SK-N-MC (cell line): ENCODE measurements around the gene MXD4.

ENCODE experiments used
- DNase-seq: peaks from one replicate; pipeline ENCODE4 v3.0.0-alpha.2; 2011; ENCODE audit warnings: low read depth, low spot score
- H3K27ac ChIP-seq: fragments of 200-600 bp; sonication (generic); 2 replicates; pipeline ENCODE4 v1.5.1; 2016; ENCODE audit warnings: mixed run types
- H3K36me3 ChIP-seq: fragments of 200-600 bp; sonication (generic); 2 replicates; pipeline ENCODE4 v1.6.1; 2017; ENCODE audit warnings: antibody characterized with exemption, low read length, mixed read lengths; ENCODE audit not compliant: insufficient read depth
- H3K4me3 ChIP-seq: fragments of 200-600 bp; sonication (generic); 2 replicates; pipeline ENCODE4 v1.5.1; 2016
- H3K9ac ChIP-seq: fragments of 200-600 bp; sonication (generic); 2 replicates; pipeline ENCODE4 v1.8.0; 2017; ENCODE audit warnings: mixed run types, mixed read lengths; ENCODE audit not compliant: insufficient read length
- H3K9me3 ChIP-seq: fragments of 200-600 bp; sonication (generic); 2 replicates; pipeline ENCODE4 v1.6.1; 2017; ENCODE audit warnings: low read depth, mild to moderate bottlenecking, antibody characterized with exemption, low read length, moderate library complexity, mixed read lengths
- EZH2 ChIP-seq: fragments of 200-600 bp; sonication (generic); IDR thresholded peaks from one replicate; pipeline ENCODE4 v1.6.1; 2017; ENCODE audit warnings: antibody characterized with exemption
- FOXP2 ChIP-seq: optimal IDR thresholded peaks from 2 replicates; pipeline ENCODE3; 2011; ENCODE audit warnings: mild to moderate bottlenecking, moderate library complexity; ENCODE audit not compliant: insufficient read depth; ENCODE audit errors: extremely low read length, control extremely low read depth
- POLR2AphosphoS5 ChIP-seq: IDR thresholded peaks from 2 replicates; pipeline ENCODE4 v1.6.1; 2012; ENCODE audit warnings: mild to moderate bottlenecking, low read depth, low read length, borderline replicate concordance

MXD4 gene

DNA sequence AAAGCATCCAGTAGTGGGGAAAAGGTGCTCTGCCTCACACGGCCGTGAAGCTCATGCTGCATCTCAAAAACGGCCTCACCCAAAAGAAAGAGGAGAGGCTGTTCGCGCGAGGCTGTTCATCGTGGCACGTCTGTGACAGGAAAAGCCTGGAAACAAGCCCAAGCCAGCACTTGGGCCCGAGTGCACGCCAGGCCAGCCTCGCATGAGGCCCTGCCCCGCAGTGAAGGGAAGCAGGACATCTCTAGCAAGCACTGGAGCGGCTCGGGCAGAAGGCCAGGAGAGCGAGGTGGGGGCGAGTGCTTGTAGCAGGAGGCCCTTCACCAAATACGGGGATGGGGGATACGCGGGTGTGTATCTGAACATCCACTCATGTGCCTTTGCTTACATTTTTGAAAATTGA, 39.9 kb upstream of the MXD4 start:
- Histone ChIP-seq H3K9me3 (no peaks in the 10 kb centered on the region), H3K27ac (no peak overlapping the region), H3K9ac (no peak overlapping the region), H3K4me3 (no peak overlapping the region), H3K36me3 (no peaks in the 10 kb centered on the region)
- no peak for DNase-seq
- TF ChIP-seq POLR2AphosphoS5 (no peak), EZH2 (no peak), FOXP2 (no peak)

DNA sequence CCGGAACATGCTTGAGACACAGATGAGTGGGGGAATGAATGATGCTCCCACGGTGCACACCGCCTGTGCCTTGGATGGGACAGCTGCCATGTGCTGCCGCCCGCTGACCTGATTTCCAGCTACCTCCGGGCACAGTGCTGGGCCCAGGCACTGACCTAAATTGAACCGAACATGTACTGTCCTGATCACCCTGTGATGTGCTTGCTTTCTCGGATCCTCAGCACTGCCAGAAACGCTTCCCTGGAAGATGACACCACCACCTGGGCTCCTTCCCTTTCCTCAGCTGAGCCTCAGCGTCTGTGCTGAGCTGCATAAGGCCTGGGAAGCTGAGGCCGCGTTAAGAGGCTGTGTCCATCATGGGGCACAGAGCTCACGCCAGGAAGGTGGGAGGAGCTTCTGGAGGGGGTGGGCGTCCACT, 39.3 kb upstream of the MXD4 start:
- DNase-seq: no peak

DNA sequence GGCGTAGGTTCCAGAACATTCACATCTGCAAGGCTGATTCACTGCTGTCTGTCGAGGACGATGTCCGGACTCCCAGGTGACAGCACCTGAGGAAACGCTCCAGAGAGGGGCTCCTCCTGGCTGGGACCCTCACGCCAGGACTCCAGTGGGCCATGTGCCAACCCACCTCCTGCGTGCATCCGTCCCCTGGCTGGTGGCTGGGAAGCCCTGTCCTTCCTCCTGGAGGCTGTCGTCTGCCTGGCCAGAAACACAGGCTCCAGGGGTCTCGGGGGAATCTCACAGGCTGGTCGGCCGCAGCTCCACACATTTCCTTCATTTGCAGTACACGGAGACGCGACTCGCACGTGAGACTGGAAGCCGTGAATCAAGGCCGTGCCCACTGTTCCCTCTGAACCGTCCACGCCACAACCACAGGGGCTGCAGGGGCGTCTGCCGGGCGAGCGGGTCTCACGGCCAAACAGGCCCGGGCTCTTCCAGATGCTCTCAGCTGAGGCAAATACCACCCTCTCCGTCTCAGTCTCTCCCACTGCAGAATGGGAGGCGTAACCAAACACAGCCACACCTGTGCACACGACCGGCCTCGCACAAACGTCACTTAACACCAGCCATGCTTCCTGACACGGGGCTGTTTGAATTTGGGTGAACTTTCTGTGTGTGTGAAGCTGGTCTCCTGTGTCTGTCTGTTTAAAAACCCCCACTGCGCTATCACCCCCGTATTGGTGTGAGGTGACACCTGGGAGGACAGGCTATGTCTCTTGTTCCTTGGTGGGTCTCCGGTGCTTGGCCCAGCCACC, 38.7 kb upstream of the MXD4 start:
- H3K27ac ChIP-seq: no peak overlapping the region
- no peaks in the 10 kb centered on the region for H3K9me3 ChIP-seq
- no peaks in the 10 kb centered on the region for H3K36me3 ChIP-seq
- TF ChIP-seq POLR2AphosphoS5: no peak
- no peak overlapping the region for H3K4me3 ChIP-seq
- H3K9ac ChIP-seq: no peak overlapping the region
- no peak for DNase-seq

More for the DNA sequence above, 39.3 kb upstream of the MXD4 start:
- H3K27ac ChIP-seq: no peak overlapping the region
- no peaks in the 10 kb centered on the region for H3K9me3 ChIP-seq
- H3K36me3 ChIP-seq: no peaks in the 10 kb centered on the region
- no peak overlapping the region for H3K4me3 ChIP-seq
- H3K9ac ChIP-seq: no peak overlapping the region
- TF ChIP-seq FOXP2 (no peak), EZH2 (no peak), POLR2AphosphoS5 (no peak)

GRCh38 chr4:2299794-2300193, 37.9 kb upstream of the MXD4 start:
- TF ChIP-seq FOXP2: no peak
- TF ChIP-seq POLR2AphosphoS5: no peak
- no peak for TF ChIP-seq EZH2
- Histone ChIP-seq H3K36me3 (no peaks in the 10 kb centered on the region), H3K9me3 (no peaks in the 10 kb centered on the region), H3K27ac (no peak overlapping the region), H3K9ac (no peak overlapping the region), H3K4me3 (no peak overlapping the region)
- DNase-seq: no peak

DNA sequence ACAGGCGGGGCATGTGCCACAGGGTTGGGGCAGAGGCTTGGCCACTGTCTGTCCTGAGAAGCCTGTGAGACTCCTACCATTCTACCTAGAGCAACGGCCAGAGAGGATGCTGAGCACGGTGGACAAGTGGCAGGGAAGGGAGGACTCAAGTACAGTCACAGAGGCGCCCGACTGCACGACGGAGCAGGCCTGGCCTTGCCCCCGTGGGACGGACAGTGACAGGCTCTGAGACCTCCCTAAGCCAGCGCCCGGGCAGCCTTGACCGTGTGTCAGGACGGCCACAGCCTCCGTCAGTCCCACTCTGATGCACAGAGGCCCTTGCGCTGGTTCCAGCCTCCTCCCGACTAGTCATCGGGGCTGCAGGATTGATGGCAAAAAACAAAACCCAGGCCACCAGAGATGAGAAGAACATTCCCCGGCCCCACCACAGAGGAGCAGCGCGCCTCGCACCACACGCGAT, 36.7 kb upstream of the MXD4 start:
- no peak for TF ChIP-seq FOXP2
- no peak for TF ChIP-seq POLR2AphosphoS5
- TF ChIP-seq EZH2: no peak
- Histone ChIP-seq H3K27ac (no peak overlapping the region), H3K9me3 (no peaks in the 10 kb centered on the region), H3K4me3 (no peak overlapping the region), H3K36me3 (no peaks in the 10 kb centered on the region), H3K9ac (no peak overlapping the region)
- DNase-seq: no peak

DNA sequence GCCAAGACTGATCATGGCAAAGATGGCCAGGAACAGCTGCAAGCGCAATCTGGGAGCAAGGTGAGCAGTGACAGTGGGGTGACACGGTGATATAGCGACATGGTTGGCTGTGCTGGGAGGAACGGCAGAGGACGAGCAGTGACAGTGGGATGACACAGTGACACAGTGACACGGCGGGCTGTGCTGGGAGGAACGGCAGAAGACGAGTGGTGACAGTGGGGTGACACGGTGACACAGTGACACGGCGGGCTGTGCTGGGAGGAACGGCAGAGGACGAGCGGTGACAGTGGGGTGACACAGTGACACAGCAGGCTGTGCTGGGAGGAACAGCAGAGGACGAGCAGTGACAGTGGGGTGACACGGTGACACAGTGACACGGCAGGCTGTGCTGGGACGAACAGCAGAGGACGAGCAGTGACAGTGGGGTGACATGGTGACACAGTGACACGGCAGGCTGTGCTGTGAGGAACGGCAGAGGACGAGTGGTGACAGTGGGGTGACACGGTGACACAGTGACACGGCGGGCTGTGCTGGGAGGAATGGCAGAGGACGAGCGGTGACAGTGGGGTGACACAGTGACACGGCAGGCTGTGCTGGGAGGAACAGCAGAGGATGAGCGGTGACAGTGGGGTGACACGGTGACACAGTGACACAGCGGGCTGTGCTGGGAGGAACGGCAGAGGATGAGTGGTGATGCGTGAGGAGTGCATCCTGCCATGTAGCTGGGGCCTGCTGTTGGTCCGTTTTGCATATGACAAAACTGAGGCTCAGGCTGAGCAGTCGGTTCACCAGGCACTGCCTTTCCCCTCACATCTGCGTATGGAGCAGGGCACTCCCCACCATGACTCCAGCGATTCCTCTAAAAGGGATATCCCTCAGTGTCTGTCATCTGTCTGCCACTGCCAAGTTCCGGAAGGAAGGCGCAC, 36.0 kb upstream of the MXD4 start:
- Histone ChIP-seq H3K9me3 (no peaks in the 10 kb centered on the region), H3K4me3 (no peak overlapping the region), H3K36me3 (no peaks in the 10 kb centered on the region), H3K27ac (no peak overlapping the region), H3K9ac (no peak overlapping the region)
- no peak for TF ChIP-seq POLR2AphosphoS5
- TF ChIP-seq EZH2: no peak
- TF ChIP-seq FOXP2: no peak
- DNase-seq: no peak

DNA sequence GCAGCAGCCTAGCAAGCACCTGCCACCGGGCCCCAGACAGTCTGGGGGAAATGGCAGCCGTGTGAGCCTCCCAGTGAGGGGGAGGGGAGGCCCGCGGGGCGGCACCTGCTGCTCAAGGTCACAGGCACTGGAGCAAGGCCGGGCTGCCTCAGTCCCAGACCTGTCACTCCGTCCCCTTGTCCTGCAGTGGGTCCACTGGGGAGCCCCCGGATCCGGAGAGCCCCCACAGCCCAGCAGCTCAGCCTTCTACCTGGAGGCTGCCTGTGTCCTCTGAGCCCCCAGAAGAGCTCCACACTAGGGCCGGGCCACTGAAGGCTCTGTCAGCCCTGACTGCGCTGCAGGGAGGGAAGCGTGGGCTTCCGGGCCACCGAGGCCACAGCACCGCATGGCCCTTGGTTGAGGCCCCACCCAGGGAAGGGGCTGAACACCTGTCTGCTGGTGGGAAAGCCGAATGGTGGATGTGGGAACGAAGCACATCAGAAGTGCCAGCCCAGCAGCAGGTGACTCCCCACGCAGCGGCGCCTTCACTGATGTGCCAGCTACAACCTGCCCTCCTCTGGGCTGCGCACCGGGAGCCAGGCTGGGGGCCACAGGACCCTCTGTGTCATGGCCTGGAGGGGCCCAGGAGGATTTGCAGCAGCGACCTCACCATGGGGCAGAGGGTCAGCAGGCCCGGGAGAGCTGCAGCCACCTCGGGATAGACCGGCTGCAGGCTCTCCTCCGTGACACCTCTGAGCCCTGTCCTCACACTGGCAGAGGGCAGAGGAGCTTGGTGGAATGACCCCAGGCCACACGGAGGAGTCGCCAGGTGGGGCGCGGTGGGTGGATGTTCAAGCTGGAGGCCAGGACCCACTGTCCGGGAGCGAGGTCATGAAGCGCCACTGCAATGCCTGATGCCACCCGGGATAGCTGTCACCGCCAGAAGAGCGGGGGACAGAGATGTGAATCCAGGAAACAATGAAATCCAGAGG, 35.0 kb upstream of the MXD4 start:
- TF ChIP-seq FOXP2 (no peak), POLR2AphosphoS5 (no peak), EZH2 (no peak)
- no peak for DNase-seq
- H3K27ac ChIP-seq: no peak overlapping the region

GRCh38 chr4:2295900-2296442, 34.1 kb upstream of the MXD4 start:
- Histone ChIP-seq H3K9me3 (no peaks in the 10 kb centered on the region), H3K4me3 (no peak overlapping the region), H3K9ac (no peak overlapping the region), H3K36me3 (no peaks in the 10 kb centered on the region), H3K27ac (no peak overlapping the region)
- TF ChIP-seq EZH2 (no peak), POLR2AphosphoS5 (no peak), FOXP2 (no peak)
- DNase-seq: no peak

More for the DNA sequence above, 35.0 kb upstream of the MXD4 start:
- no peaks in the 10 kb centered on the region for H3K36me3 ChIP-seq
- no peak overlapping the region for H3K9ac ChIP-seq
- H3K9me3 ChIP-seq: no peaks in the 10 kb centered on the region
- H3K4me3 ChIP-seq: no peak overlapping the region
